Measurements from ENCODE around the gene AIP.
"Not testable (repeated sequence)": the region's sequence is repeated elsewhere in the genome, so short reads cannot be mapped to it uniquely, and the experiment has no call there.

Gene AIP

GRCh38 chr11:67505605-67506396, 23.0 kb downstream of the AIP start:
- in situ Hi-C loops (cut with MboI; ENCODE audit: low sequenced_read_pairs), result no loop called here

- in situ Hi-C loops (cut with MboI; ENCODE audit: low sequenced_read_pairs), result no loop called here
Observed at GRCh38 chr11:67506426-67507051, 23.7 kb downstream of the AIP start.

DNA sequence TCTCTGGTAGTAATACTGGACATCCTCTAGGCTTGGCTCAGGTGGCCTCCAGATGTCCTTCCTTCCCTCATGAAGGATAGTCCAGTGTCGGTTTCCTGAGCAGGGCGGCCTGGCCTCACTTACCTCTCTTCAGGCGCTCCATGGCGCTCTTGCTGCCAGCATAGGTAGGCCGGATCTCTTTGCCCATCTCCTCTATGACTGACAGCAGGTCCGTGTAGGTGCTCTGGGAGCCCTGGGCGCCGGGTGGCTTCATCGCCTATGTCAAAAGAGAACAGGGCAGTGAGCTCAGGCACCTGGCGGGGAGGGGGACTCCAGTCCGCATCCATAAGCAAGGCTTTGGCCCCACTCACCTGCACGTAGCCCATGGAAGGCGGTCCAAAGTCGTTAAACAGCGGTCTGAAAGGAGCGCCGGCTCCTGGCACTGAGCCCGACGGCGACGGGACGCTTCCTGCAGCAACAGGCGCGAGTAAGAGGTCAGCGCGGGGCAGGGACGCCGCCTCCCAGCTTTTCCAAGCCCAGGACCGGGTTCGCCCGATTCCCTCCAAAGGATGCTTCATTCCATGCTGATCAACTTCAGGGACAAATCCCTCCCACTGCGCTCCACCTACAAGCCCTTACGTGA, 24.5 kb downstream of the AIP start:
- in situ Hi-C loops (cut with MboI; ENCODE audit: low sequenced_read_pairs), result no loop called here

DNA sequence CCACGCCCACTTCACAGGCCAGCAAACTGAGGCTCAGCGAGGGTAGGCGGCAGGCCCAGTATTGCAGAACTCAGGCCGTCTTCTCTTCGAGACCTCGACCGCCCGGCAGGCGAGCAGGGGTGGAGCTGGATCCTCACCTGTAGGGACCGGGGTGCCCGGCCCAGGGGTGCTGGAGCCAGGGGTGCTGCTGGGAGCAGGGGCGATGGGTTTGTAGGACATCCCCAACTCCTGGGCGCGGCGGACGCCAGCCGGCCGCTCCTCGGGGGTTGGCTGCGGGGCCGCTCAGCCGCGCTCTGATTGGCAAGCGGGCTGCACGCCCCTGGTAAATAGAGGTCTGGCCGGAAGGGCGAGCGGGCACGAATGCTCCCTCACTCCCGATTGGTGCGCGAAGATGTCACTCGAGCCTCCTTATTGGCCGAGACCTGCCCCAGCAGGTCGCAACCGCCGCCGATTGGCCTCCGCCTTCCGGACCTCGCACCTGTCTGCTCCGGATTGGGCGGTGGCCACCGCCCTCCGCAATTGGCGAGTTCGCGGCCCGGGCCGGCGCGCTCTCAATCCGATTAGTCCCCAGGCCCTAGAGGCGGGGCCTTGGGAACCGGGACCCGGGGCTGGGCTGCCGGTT, 25.1 kb downstream of the AIP start, which contains the start of gene CDK2AP2:
Gene CDK2AP2, minus strand, starts transcription at position 299 of the 622 bp plus-strand sequence. Its CDS starts 80 bp downstream, at position 219.
- in situ Hi-C loops (cut with MboI; ENCODE audit: low sequenced_read_pairs), result no loop called here

- in situ Hi-C loops (cut with MboI; ENCODE audit: low sequenced_read_pairs), result no loop called here
Observed at GRCh38 chr11:67508486-67509121, 25.8 kb downstream of the AIP start.

DNA sequence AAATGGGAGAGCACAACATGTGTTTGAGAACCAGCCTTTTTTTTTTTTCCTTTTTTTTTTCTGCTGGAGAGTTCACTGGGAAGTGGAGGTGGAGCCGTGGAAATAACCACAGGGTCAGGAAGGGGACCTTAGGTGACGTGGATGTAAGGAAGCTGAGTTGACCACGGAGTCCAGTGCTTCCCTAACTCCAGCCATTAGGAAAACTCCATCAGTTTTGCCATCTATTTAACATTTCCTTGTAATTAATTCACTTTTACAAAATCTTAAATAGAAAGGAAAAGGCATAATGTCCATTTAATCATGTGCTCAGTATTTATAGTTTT, 27.2 kb downstream of the AIP start:
- in situ Hi-C loops (cut with MboI; ENCODE audit: low sequenced_read_pairs), result no loop called here

- in situ Hi-C loops (cut with MboI; ENCODE audit: low sequenced_read_pairs), result not testable (repeated sequence)
Observed at GRCh38 chr11:67511558-67511957, 28.7 kb downstream of the AIP start.

DNA sequence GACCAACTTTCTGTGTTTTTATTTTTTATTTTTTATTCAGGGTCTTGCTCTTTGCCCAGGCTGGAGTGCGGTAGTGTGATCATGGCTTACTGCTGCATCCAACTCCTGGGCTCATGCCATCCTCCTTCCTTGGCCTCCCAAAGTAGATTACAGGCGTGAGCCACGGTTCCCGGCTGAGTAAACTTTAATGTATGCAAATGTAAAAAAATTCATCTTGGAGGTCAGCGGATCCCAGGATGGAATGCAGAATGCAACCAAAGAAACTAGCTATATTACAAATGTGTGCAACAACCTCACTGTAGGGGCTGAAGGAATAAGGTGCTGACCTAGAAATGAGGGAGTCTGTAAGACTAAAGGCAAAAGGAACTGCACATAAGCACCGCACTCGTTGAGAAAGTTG, 31.3 kb downstream of the AIP start:
- in situ Hi-C loops (cut with MboI; ENCODE audit: low sequenced_read_pairs), result no loop called here

DNA sequence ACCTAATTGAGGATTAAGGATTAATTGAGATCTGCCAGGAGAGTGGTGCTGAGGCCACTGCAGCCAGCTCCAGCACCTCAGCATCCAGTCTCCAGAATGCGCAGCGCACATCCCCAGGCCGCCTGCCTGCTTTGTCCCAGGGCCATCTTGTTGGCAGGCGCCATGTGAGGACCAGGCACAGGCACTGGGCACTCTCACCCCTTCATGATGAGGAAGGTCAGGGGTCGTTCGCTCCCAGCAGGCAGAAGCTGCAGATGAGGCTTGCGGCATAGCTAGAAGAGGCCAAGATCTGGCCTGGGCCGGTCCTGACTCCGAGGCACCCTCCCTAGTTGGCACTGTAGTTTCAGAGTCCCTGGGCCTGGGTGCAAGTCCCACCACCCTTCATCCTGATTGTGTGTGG, 34.0 kb downstream of the AIP start:
- in situ Hi-C loops (cut with MboI; ENCODE audit: low sequenced_read_pairs), result no loop called here

DNA sequence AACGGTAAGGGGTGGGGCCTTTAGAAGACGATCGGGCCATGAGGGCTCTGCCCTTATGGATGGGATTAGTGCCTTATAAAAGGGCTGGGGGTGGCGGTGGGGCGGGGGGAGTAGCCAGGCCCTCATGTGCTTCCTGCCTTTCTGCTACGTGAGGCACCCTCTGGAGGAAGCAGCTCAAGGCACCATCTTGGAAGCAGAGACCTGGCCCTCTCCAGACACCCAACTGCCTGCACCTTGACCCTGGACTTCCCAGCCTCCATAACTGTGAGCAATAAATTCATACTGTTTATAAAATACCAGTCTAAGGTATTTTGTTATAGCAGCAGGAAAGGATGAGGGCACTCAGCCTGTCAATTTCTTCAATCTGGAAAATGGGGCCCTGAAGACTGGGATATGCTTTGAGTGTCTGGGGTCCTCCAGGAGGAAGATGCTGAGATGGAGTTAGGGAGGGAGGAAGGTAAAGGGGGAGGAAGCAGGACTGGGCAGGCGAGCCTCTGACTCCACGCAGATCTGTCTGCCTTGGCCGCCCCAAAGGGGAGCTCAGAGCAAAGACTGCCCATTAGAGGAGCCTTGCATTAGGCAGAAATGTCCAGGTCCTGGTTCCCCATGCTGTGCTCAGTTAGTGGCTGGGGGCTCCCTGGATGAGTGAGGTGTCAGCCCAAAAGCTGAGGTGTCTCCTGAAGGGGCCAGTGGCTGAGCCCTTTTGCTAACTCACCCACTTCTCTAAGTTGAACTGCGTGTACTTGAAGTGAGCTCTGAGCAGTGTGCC, 35.1 kb downstream of the AIP start:
- in situ Hi-C loops (cut with MboI; ENCODE audit: low sequenced_read_pairs), result no loop called here

DNA sequence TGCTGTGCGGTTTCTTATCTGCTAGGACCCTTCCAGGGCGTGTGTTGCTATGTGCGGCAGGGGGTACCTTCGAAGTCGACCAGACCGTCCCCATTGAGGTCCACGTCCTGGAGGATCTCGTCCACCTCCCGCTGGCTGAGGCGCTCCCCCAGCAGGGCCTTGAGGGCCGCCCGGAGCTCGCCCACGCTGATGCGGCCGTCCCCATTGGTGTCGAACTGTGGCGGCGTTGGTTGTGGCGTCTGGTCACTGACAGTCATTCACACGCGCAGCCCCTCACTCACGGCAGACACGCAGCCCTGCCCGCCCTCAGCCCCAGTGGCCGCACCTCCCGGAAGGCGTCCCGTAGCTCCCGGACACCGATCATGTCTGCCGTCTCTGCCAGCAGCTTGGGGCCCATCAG, 36.9 kb downstream of the AIP start:
- in situ Hi-C loops (cut with MboI; ENCODE audit: low sequenced_read_pairs), result no loop called here

GRCh38 chr11:67520856-67521824, 38.3 kb downstream of the AIP start:
- in situ Hi-C loops (cut with MboI; ENCODE audit: low sequenced_read_pairs), result no loop called here

GRCh38 chr11:67521924-67522323, 39.1 kb downstream of the AIP start:
- in situ Hi-C loops (cut with MboI; ENCODE audit: low sequenced_read_pairs), result no loop called here

DNA sequence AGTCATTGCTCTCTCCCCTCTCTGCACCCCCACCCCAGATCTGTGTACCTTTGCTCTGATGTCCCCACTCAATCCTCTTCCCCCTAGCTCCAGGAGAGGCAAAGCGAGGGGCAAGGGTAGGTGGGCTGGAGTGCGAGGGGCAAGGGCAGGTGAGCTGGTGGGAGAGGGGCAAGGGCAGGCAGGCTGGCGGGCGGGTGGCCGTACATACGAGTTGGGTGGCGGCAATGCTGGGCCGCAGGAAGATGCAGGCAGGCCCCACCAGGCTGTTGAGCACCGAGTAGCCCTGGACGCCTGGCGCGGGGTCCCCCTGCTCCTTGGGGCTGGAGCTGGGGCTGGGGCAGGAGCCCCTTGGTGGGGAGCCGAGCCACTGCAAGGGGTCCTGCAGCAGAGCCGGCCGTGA, 39.5 kb downstream of the AIP start:
- in situ Hi-C loops (cut with MboI; ENCODE audit: low sequenced_read_pairs), result no loop called here

GRCh38 chr11:67522844-67523555, 40.2 kb downstream of the AIP start, which contains the start of gene CABP2:
Gene CABP2 (minus strand): TSS chr11:67523446. CDS start chr11:67523326, 120 bp downstream.
- in situ Hi-C loops (cut with MboI; ENCODE audit: low sequenced_read_pairs), result no loop called here

DNA sequence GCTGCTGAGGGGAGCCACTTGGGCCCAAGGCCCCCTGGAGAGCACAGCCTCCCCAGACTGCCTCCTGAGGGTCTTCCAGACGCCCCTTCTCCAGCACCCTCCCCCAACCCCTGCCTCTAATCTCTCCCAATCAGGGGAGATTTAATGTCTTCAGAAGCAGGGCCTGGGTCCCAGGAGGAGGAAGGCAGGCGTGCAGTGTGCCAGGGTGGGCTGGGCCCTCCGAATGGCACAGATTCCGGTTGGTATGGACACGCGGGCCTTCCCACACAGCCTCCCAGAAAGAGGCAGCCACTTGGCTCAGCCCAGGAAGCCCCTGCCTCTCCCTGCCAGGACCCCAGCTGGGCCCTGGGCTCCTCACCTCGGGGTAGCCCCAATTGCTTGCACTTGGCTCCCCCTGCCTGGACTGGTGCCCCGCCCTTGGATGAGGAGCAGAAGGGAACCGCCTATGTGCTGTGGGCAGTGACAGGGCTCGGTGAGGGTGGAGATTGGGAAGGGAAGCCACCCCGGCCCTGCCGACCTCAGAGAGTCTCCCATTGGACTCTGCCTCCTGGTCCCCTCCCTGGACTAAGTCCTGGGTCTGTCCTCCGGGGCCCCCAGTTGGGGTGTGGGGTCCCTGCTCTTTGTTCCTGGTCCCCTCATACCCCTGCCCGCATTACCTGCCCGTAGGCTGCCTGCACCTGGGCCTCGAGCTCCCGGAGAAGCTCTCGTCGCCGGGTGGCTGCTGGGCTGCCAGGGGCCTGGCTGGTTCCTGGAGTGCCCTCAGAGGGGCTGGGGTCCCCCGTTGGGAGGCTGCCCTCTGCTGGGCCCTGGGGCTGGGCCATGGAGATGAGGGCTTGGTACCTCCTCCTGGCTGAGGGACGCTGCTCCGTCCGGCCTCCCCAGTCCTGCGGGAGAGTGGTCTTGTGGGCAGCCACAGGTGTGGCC, 41.0 kb downstream of the AIP start:
- in situ Hi-C loops (cut with MboI; ENCODE audit: low sequenced_read_pairs), result no loop called here

GRCh38 chr11:67524480-67524808, 41.6 kb downstream of the AIP start:
- in situ Hi-C loops (cut with MboI; ENCODE audit: low sequenced_read_pairs), result no loop called here
